H1 (cell line): ENCODE data around the gene SLC1A2.

ENCODE experiments used
- CBX5 ChIP-seq: fragments of 300-800, 300-1000 bp; sonication (generic); IDR thresholded peaks from 2 replicates; pipeline ENCODE4 v1.7.1; 2016; ENCODE audit warnings: antibody characterized with exemption, low read length, low read depth
- EGR1 ChIP-seq: IDR thresholded peaks from 2 replicates; pipeline ENCODE4 v1.6.1; 2011; ENCODE audit warnings: low read depth, low read length, borderline replicate concordance
- PHF8 ChIP-seq: fragments of 200-600 bp; sonication (generic); conservative IDR thresholded peaks from 2 replicates; pipeline ENCODE4 v1.7.1; 2012; ENCODE audit warnings: low read depth, mild to moderate bottlenecking, inconsistent platforms, low read length, moderate library complexity
- POLR2A ChIP-seq, 2 experiments: IDR thresholded peaks; 1 replicate in 1 of 2; 2 replicates in 1 of 2; pipeline ENCODE4 v1.6.1; 2011; ENCODE audit warnings: low read depth in 2 of 2, low read length in 2 of 2, mild to moderate bottlenecking in 2 of 2; ENCODE audit errors: control extremely low read depth in 1 of 2
- POLR2AphosphoS5 ChIP-seq: IDR thresholded peaks from 2 replicates; pipeline ENCODE4 v1.6.1; 2011; ENCODE audit warnings: low read depth, low read length
- RFX5 ChIP-seq: IDR thresholded peaks from 2 replicates; pipeline ENCODE4 v1.6.1; 2011; ENCODE audit warnings: low read depth, low read length, improper control_type of control experiment, borderline replicate concordance
- SIX5 ChIP-seq: IDR thresholded peaks from 2 replicates; pipeline ENCODE4 v1.6.1; 2011; ENCODE audit warnings: mild to moderate bottlenecking, low read depth, low read length
- TF ChIP-seq, protein P1 (sequence below), 3 experiments: IDR thresholded peaks; 1 replicate in 2 of 3; 2 replicates in 1 of 3; pipeline versions ENCODE4 v1.5.1 to v1.6.1; 2011; ENCODE audit warnings: low read length in 3 of 3, mild to moderate bottlenecking in 3 of 3, inconsistent platforms in 2 of 3, low read depth in 1 of 3, moderate library complexity in 1 of 3; ENCODE audit not compliant: insufficient read depth in 1 of 3; ENCODE audit errors: control extremely low read depth in 1 of 3
- TF ChIP-seq, protein P2 (sequence below): IDR thresholded peaks from 2 replicates; pipeline ENCODE4 v1.6.1; 2012; ENCODE audit warnings: inconsistent platforms
- TF ChIP-seq, protein P3 (sequence below): IDR thresholded peaks from 2 replicates; pipeline ENCODE4 v1.6.1; 2011; ENCODE audit warnings: low read length, improper control_type of control experiment

DNA sequence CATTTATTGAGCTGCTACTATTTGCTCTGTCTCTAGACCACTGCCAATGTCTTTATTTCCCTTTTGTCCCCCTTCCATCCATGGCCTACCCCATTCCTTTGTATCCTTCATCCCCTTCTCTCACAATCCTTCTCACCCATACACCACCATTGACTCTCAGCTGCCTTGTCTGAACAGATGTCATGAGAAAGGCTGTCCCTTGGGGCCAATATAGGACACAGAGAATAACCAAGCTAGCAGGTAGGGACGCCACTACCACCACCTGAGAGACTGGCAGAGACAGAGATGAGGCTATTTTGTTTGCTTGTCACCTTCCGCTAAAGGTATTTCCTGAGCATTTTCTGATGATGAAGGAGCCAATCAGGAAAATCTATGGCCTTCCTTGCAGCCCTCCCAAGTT, 141.5 kb downstream of the SLC1A2 start:
- TF ChIP-seq RFX5 (no peak), POLR2A (IDR thresholded peaks at IDR 0.05; ENCODE audit: control extremely low read depth in 1 of 2, low read depth in 2 of 2, low read length in 2 of 2) (no peak), POLR2AphosphoS5 (no peak), SIX5 (no peak), PHF8 (no peak), EGR1 (no peak), CBX5 (no peak)
- TF ChIP-seq, protein P1, sequence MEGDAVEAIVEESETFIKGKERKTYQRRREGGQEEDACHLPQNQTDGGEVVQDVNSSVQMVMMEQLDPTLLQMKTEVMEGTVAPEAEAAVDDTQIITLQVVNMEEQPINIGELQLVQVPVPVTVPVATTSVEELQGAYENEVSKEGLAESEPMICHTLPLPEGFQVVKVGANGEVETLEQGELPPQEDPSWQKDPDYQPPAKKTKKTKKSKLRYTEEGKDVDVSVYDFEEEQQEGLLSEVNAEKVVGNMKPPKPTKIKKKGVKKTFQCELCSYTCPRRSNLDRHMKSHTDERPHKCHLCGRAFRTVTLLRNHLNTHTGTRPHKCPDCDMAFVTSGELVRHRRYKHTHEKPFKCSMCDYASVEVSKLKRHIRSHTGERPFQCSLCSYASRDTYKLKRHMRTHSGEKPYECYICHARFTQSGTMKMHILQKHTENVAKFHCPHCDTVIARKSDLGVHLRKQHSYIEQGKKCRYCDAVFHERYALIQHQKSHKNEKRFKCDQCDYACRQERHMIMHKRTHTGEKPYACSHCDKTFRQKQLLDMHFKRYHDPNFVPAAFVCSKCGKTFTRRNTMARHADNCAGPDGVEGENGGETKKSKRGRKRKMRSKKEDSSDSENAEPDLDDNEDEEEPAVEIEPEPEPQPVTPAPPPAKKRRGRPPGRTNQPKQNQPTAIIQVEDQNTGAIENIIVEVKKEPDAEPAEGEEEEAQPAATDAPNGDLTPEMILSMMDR (IDR thresholded peaks at IDR 0.05; ENCODE audit: control extremely low read depth in 1 of 3, insufficient read depth in 1 of 3, low read depth in 1 of 3, low read length in 3 of 3) = no peak
- TF ChIP-seq, protein P2, sequence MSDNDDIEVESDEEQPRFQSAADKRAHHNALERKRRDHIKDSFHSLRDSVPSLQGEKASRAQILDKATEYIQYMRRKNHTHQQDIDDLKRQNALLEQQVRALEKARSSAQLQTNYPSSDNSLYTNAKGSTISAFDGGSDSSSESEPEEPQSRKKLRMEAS = no peak
- TF ChIP-seq, protein P3, sequence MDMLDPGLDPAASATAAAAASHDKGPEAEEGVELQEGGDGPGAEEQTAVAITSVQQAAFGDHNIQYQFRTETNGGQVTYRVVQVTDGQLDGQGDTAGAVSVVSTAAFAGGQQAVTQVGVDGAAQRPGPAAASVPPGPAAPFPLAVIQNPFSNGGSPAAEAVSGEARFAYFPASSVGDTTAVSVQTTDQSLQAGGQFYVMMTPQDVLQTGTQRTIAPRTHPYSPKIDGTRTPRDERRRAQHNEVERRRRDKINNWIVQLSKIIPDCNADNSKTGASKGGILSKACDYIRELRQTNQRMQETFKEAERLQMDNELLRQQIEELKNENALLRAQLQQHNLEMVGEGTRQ = no peak
